Gastroesophageal sphincter (tissue), 4 donors: ENCODE measurements around the gene LCP1. TPM values are rescaled to one million over a fixed set of nuclear protein-coding genes. Genes with fewer than 3 reads are reported as not detected.
A peak's percentile ranks its signal among the peaks of the same experiment; 100 is the strongest.

Experiments used
- ATAC-seq: fragments of 150-250 bp; one replicate; pipeline ENCODE4 v1.9.1; 2016; ENCODE audit warnings: mild to moderate bottlenecking, moderate library complexity
- H3K27ac ChIP-seq, 4 donors: fragments of 200-600 bp; sonication (generic) in 3 of 4; 1 replicate in 3 of 4; 2 replicates in 1 of 4; pipeline ENCODE4 v1.5.1; 2016 to 2019
- H3K27me3 ChIP-seq: fragments of 200-600 bp; sonication (generic); one replicate; pipeline ENCODE4 v1.5.1; 2019
- H3K36me3 ChIP-seq, 2 donors: fragments of 200-600 bp; sonication (generic); one replicate each; pipeline ENCODE4 v1.5.1; 2019; ENCODE audit warnings: control low read depth in 1 of 2
- H3K4me1 ChIP-seq, 3 donors: fragments of 200-600 bp; sonication (generic); 1 replicate in 2 of 3; 2 replicates in 1 of 3; pipeline ENCODE4 v1.5.1; 2016 to 2019; ENCODE audit warnings: control low read depth in 2 of 3
- H3K4me3 ChIP-seq, 2 donors: fragments of 200-600 bp; sonication (generic); one replicate each; pipeline ENCODE4 v1.5.1; 2019; ENCODE audit warnings: mild to moderate bottlenecking in 1 of 2, moderate library complexity in 1 of 2
- H3K9me3 ChIP-seq, 3 donors: fragments of 200-600 bp; sonication (generic); one replicate each; pipeline ENCODE4 v1.5.1; 2017 to 2019; ENCODE audit warnings: control low read depth in 2 of 3
- CTCF ChIP-seq, 4 experiments: fragments of 200-600 bp in 2 of 4; fragments of 450-650 bp in 2 of 4; sonication (generic) in 1 of 4; IDR thresholded peaks; one replicate each; pipeline ENCODE4 v1.5.1; 2017 to 2019; ENCODE audit warnings: antibody characterized with exemption in 4 of 4, mild to moderate bottlenecking in 2 of 4, moderate library complexity in 2 of 4
- EP300 ChIP-seq: sonication (generic); formaldehyde crosslinking; IDR thresholded peaks from one replicate; pipeline ENCODE4 v1.6.1; 2017; ENCODE audit warnings: antibody characterized with exemption, mild to moderate bottlenecking
- POLR2A ChIP-seq, 2 donors: fragments of 450-650 bp; IDR thresholded peaks; one replicate each; pipeline ENCODE4 v1.6.1; 2017; ENCODE audit warnings: antibody characterized with exemption in 2 of 2, mild to moderate bottlenecking in 2 of 2, moderate library complexity in 1 of 2
- POLR2AphosphoS5 ChIP-seq: sonication (generic); formaldehyde crosslinking; IDR thresholded peaks from one replicate; pipeline ENCODE4 v1.6.1; 2017; ENCODE audit warnings: antibody characterized with exemption
- WGBS, 2 donors: methylation state at CpG; one replicate each; pipeline ENCODE4 v1.1.5; 2018; ENCODE audit warnings: low coverage in 1 of 2; 5-methylcytosine and 5-hydroxymethylcytosine counted together
- total RNA-seq, 4 donors: library from RNA; depleted of rRNA; stranded (reverse); fragments of >200 nt; gene quantifications; one replicate each; pipeline ENCODE4 v1.1.0, GENCODE V29; 2016

The LCP1 gene
- total RNA-seq, 4 donors from 2014 or later = 9.0 to 48.9 (median 27.8) TPM

GRCh38 chr13:46170687-46171086 lies 11.3 kb downstream of the LCP1 start:
- H3K36me3 ChIP-seq = no peaks in the 10 kb centered on the region
- H3K9me3 ChIP-seq = no peaks in the 10 kb centered on the region
- WGBS, 2 donors = 18 to 61% methylated on average over 3 of the region's 3 CpGs
- TF ChIP-seq EP300 (no peak), CTCF (IDR thresholded peaks at IDR 0.05) (no peak), POLR2AphosphoS5 (no peak), POLR2A (IDR thresholded peaks at IDR 0.05) (no peak)
- no peak overlapping the region for H3K4me3 ChIP-seq
- no peak overlapping the region for H3K27ac ChIP-seq
- H3K4me1 ChIP-seq = no peaks in the 10 kb centered on the region
- peak; percentile 11 for ATAC-seq
- H3K27me3 ChIP-seq = peaks cover 19% of the 10 kb centered on the region

- 54 to 80% methylated on average over 1 to 5 of the region's 7 CpGs for WGBS, 2 donors
- no peak overlapping the region for H3K4me3 ChIP-seq
- no peak overlapping the region for H3K27ac ChIP-seq
Observed at GRCh38 chr13:46170268-46170667, 11.7 kb downstream of the LCP1 start.

GRCh38 chr13:46169758-46170157 lies 12.2 kb downstream of the LCP1 start:
- Histone ChIP-seq H3K9me3 (no peaks in the 10 kb centered on the region), H3K27ac (no peak overlapping the region), H3K36me3 (no peaks in the 10 kb centered on the region), H3K27me3 (peaks cover 19% of the 10 kb centered on the region), H3K4me3 (no peak overlapping the region), H3K4me1 (no peaks in the 10 kb centered on the region)
- ATAC-seq = no peak
- 86 to 100% methylated on average over 1 to 2 of the region's 2 CpGs for WGBS, 2 donors
- no peak for TF ChIP-seq CTCF (IDR thresholded peaks at IDR 0.05)
- no peak for TF ChIP-seq EP300
- no peak for TF ChIP-seq POLR2AphosphoS5
- no peak for TF ChIP-seq POLR2A (IDR thresholded peaks at IDR 0.05)

More at GRCh38 chr13:46170268-46170667, 11.7 kb downstream of the LCP1 start:
- Histone ChIP-seq H3K4me1 (no peaks in the 10 kb centered on the region), H3K27me3 (peaks cover 19% of the 10 kb centered on the region), H3K9me3 (no peaks in the 10 kb centered on the region), H3K36me3 (no peaks in the 10 kb centered on the region)
- no peak for ATAC-seq
- TF ChIP-seq EP300 (no peak), POLR2AphosphoS5 (no peak), CTCF (IDR thresholded peaks at IDR 0.05) (no peak), POLR2A (IDR thresholded peaks at IDR 0.05) (no peak)

GRCh38 chr13:46168783-46169182 lies 13.2 kb downstream of the LCP1 start:
- ATAC-seq = no peak
- H3K4me3 ChIP-seq = no peak overlapping the region
- no peak for TF ChIP-seq CTCF (IDR thresholded peaks at IDR 0.05)
- TF ChIP-seq POLR2A (IDR thresholded peaks at IDR 0.05) = no peak
- TF ChIP-seq EP300 = no peak
- no peak for TF ChIP-seq POLR2AphosphoS5
- no peak overlapping the region for H3K27ac ChIP-seq
- no peaks in the 10 kb centered on the region for H3K4me1 ChIP-seq
- H3K36me3 ChIP-seq = no peaks in the 10 kb centered on the region
- peaks cover 19% of the 10 kb centered on the region for H3K27me3 ChIP-seq
- 29 to 50% methylated on average over 1 of the region's 1 CpG for WGBS, 2 donors
- H3K9me3 ChIP-seq = no peaks in the 10 kb centered on the region

- H3K27me3 ChIP-seq = peaks cover 19% of the 10 kb centered on the region
- TF ChIP-seq POLR2AphosphoS5 = no peak
- TF ChIP-seq EP300 = no peak
- TF ChIP-seq CTCF (IDR thresholded peaks at IDR 0.05) = no peak
- TF ChIP-seq POLR2A (IDR thresholded peaks at IDR 0.05) = no peak
- no peak overlapping the region for H3K4me3 ChIP-seq
- H3K36me3 ChIP-seq = no peaks in the 10 kb centered on the region
- no peaks in the 10 kb centered on the region for H3K4me1 ChIP-seq
- H3K27ac ChIP-seq = no peak overlapping the region
- 26 to 31% methylated on average over 2 to 4 of the region's 8 CpGs for WGBS, 2 donors
- no peaks in the 10 kb centered on the region for H3K9me3 ChIP-seq
- ATAC-seq = peak; percentile 47
Observed at GRCh38 chr13:46168341-46168740, 13.6 kb downstream of the LCP1 start.
